ENCODE data around the gene TEK.

TEK gene

DNA sequence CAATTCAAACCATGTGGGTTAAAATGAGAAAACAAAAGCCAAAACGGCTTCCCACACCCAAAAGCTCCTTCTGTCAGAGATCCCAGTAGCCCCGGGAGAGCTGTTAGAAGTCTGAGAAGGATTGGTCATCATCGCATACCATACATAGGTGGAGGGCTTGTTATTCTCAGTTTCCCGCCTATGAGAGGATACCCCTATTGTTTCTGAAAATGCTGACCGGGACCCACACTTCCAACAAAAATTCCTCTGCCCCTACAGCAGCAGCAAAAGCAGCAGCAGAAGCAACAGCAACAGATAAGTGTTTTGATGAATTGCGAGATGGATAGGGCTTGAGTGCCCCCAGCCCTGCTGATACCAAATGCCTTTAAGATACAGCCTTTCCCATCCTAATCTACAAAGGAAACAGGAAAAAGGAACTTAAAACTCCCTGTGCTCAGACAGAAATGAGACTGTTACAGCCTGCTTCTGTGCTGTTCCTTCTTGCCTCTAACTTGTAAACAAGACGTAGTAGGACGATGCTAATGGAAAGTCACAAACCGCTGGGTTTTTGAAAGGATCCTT lies at the start of gene TEK:
Gene TEK, plus strand, starts transcription at position 245 of the 561 bp plus-strand sequence. CDS start 366 bp downstream, outside the sequence.
- DNase-seq (ENCODE audit: low read depth): no peak
- H3K4me3 ChIP-seq (ENCODE audit: low read depth, low read length): no peak within 1 kb of the TSS
- TF ChIP-seq, protein P1, sequence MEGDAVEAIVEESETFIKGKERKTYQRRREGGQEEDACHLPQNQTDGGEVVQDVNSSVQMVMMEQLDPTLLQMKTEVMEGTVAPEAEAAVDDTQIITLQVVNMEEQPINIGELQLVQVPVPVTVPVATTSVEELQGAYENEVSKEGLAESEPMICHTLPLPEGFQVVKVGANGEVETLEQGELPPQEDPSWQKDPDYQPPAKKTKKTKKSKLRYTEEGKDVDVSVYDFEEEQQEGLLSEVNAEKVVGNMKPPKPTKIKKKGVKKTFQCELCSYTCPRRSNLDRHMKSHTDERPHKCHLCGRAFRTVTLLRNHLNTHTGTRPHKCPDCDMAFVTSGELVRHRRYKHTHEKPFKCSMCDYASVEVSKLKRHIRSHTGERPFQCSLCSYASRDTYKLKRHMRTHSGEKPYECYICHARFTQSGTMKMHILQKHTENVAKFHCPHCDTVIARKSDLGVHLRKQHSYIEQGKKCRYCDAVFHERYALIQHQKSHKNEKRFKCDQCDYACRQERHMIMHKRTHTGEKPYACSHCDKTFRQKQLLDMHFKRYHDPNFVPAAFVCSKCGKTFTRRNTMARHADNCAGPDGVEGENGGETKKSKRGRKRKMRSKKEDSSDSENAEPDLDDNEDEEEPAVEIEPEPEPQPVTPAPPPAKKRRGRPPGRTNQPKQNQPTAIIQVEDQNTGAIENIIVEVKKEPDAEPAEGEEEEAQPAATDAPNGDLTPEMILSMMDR (IDR thresholded peaks at IDR 0.05; ENCODE audit: insufficient read depth, low read depth, low read length, missing control alignments): no peak

DNA sequence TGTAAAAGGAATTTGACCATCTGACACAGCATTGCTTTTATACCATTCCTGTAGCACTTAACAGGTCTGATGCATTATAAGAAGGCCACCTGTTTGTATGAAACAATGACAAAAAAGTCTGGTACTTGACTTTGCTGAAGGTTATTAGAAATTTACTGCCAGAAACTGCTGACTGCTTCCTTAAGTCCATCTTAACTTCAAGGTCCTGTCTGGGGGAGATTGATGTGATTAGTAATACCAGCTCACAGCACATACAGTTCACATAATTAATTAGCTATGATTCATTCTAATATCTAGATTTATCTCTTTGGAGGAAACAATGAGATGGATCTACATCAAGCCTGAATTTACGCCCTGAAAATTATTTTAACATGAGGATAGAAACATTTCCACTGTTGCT lies 49.6 kb upstream of the TEK start:
- H3K4me3 ChIP-seq (ENCODE audit: low read depth, low read length): no peak overlapping the region
- DNase-seq (ENCODE audit: low read depth): no peak
- TF ChIP-seq, protein P1 (IDR thresholded peaks at IDR 0.05; ENCODE audit: insufficient read depth, low read depth, low read length, missing control alignments): no peak

DNA sequence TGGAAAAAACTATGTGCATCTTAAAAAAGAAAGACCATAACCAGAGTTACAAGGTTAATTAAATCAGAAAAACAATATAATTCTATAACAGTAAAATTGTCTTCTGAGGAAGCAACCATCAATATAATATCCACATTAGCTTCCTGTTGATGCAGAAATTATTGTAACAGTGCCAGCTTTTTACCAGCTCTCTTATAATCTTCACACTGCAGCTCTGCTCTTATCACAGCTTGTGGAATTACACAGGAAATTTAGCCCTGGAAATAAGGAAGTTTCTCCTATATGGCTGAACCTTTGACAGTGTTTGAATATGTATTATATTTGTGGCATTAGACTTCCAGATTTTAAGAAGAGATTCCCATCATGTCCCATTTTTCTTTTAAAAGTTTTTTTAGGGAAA lies 49.1 kb upstream of the TEK start:
- TF ChIP-seq, protein P1 (IDR thresholded peaks at IDR 0.05; ENCODE audit: insufficient read depth, low read depth, low read length, missing control alignments): no peak
- DNase-seq (ENCODE audit: low read depth): no peak
- no peak overlapping the region for H3K4me3 ChIP-seq (ENCODE audit: low read depth, low read length)

DNA sequence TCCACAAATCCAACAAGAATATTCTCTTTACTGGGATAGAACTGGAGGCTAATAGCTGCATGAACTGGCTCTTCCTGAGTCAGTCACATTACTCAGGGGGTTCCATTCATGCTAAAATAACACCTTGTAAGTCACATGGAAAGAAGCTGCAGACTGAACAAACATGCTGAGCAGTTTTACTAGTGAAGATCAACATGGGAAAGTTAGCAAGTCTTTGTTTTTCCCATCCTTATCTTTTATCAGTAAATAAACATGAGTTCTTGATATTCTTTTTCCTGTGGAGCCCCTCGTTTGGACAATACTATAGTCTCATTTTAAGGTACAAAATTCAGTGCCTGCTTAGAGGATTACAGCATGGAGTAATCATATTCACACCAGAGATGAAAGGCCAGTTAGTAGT lies 43.7 kb upstream of the TEK start:
- no peak for DNase-seq (ENCODE audit: low read depth)
- H3K4me3 ChIP-seq (ENCODE audit: low read depth, low read length): no peak overlapping the region

DNA sequence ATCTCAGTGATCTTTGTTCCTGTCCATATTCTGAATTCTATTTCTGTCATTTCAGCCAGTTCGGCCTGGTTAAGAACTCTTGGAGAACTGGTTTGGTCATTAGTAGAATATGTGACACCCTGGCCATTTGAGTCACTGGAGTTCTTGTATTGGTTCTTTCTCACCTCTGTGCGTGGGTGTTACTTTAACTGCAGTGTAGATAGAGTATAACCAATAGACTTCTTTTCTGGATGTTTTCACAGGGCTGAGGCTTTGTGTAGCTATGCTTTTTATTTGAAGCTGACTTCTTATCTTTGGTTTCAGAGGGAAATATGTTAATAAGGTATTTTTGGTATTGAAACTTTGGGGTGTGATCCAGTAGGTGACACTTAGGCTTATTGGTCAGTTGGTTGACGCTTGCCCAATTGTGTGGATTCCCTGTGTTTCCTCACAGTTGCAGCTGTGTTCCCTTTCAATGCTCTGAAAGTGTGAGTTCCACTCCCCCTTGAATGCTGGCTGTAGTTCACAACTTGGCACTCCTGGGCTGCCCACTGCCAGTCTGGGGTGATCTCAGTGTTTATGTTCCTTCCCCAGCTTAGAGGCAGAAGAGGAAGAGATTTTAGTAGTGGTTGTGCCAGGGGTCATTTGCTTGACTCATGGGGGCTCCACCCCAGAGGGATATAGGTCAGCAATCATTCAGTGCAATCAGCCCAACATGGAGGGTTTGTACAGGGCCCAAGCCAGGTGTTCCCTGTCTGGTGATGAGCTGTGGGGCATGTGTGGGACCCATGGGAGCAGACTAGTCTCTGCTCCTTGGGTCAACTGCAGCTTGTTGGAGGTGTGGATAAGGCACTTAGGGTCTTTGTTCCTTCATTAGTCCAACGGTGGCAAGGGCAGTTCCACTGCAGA lies 34.9 kb upstream of the TEK start:
- H3K4me3 ChIP-seq (ENCODE audit: low read depth, low read length): no peak overlapping the region
- no peak for DNase-seq (ENCODE audit: low read depth)
- TF ChIP-seq, protein P1 (IDR thresholded peaks at IDR 0.05; ENCODE audit: insufficient read depth, low read depth, low read length, missing control alignments): no peak

More for the DNA sequence above, 43.7 kb upstream of the TEK start:
- TF ChIP-seq, protein P1 (IDR thresholded peaks at IDR 0.05; ENCODE audit: insufficient read depth, low read depth, low read length, missing control alignments): no peak

DNA sequence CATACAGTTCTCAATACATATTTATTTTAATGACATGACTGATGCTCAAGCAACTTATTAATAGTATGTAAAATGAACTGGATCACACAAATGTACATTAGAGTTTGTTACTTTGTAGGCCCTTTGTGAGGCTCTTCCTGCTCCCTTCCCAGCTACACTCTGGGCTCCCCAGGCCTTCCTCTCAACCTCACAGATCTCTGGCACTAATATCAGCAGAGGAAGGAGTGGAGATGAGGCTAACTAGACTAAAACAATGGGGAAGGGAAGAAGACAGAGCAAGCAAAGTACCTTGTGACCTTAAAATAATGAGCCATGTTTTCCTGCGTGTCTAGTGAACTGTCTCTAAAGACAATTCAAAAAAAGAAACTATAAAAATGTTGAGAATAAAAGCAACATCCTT lies 30.3 kb upstream of the TEK start:
- no peak overlapping the region for H3K4me3 ChIP-seq (ENCODE audit: low read depth, low read length)
- TF ChIP-seq, protein P1 (IDR thresholded peaks at IDR 0.05; ENCODE audit: insufficient read depth, low read depth, low read length, missing control alignments): no peak
- no peak for DNase-seq (ENCODE audit: low read depth)

All from GM12865 (cell line).